Right lobe of liver (tissue), 6 donors: ENCODE data around the gene ZNF275. TPM values are rescaled to one million over a fixed set of nuclear protein-coding genes. Genes with fewer than 3 reads are reported as not detected.

ENCODE experiments used
- ATAC-seq, 4 donors: fragments of 200-7000 bp; cut with Tn5 transposase; one replicate each; pipeline ENCODE4 v1.9.1; 2020; ENCODE audit warnings: mild to moderate bottlenecking in 4 of 4, moderate library complexity in 4 of 4
- DNase-seq, 3 donors: peaks; one replicate each; pipeline ENCODE4 v3.0.0-alpha.2; 2020
- H3K27ac ChIP-seq, 3 donors: fragments of 200-600 bp; one replicate each; pipeline ENCODE4 v1.8.0; 2022
- H3K27me3 ChIP-seq, 2 donors: fragments of 200-600 bp; one replicate each; pipeline ENCODE4 v1.8.0; 2022
- H3K36me3 ChIP-seq, 4 donors: fragments of 200-600 bp; sonication (generic) in 1 of 4; one replicate each; pipeline versions ENCODE4 v1.5.1 to v1.8.0; 2017 to 2022; ENCODE audit warnings: control low read depth in 1 of 4
- H3K4me1 ChIP-seq, 4 donors: fragments of 200-600 bp; sonication (generic) in 1 of 4; one replicate each; pipeline versions ENCODE4 v1.5.1 to v1.8.0; 2017 to 2022; ENCODE audit warnings: control low read depth in 1 of 4
- H3K4me3 ChIP-seq, 3 donors: fragments of 200-600 bp; one replicate each; pipeline ENCODE4 v1.8.0; 2022
- H3K9me3 ChIP-seq, 4 donors: fragments of 200-600 bp; sonication (generic) in 1 of 4; one replicate each; pipeline versions ENCODE4 v1.5.1 to v1.8.0; 2017 to 2022; ENCODE audit warnings: control low read depth in 1 of 4
- CTCF ChIP-seq, 4 donors: fragments of 200-600 bp in 3 of 4; fragments of 450-650 bp in 1 of 4; IDR thresholded peaks; one replicate each; pipeline versions ENCODE4 v1.5.1 to v1.8.0; 2016 to 2022; ENCODE audit warnings: antibody characterized with exemption in 4 of 4, mild to moderate bottlenecking in 2 of 4
- POLR2A ChIP-seq: fragments of 450-650 bp; IDR thresholded peaks from one replicate; pipeline ENCODE4 v1.6.1; 2017; ENCODE audit warnings: antibody characterized with exemption, mild to moderate bottlenecking
- WGBS: methylation state at CpG from one replicate; pipeline ENCODE4 v1.1.6; 2018; ENCODE audit warnings: low coverage, low lambda C conversion rate; ENCODE audit not compliant: insufficient coverage; ENCODE audit errors: missing lambda C conversion rate; 5-methylcytosine and 5-hydroxymethylcytosine counted together
- intact Hi-C, 2 donors: fragments of 100-400 bp; cut with DNase I; formaldehyde crosslinking; loops; one replicate each; pipeline versions ENCODE4 v1.11.2 to v1.14.1; 2022
- total RNA-seq, 6 experiments: library from RNA; depleted of rRNA in 2 of 6; stranded (reverse); fragments of >200 nt in 2 of 6; fragmentation: NEBNext Ultra II Directional in 3 of 6; extraction: Animal tissue kit (Norgen Biotek cat#: 25700) in 3 of 6; gene quantifications; one replicate each; pipeline versions ENCODE4 v1.1.0 to v1.2.4, GENCODE V29; 2016 to 2023
- donor health status: DM: no; HTN: yes; CAD: no.
- donor health status: DM: no; HTN: no; CAD: no.
- donor health status: DM: no; HTN: no; CAD: no.
- donor health status: DM: no; HTN: yes; CAD: no.
- donor health status: DM: no; HTN: yes; CAD: no.

The ZNF275 gene
- total RNA-seq, 6 experiments from 2014 or later = 8.1 to 12.0 (median 10.3) TPM

- no peak overlapping the region for H3K4me3 ChIP-seq
- 66% methylated on average over 8 of the region's 8 CpGs for WGBS
- DNase-seq (no peak), ATAC-seq (no peak)
- no peak overlapping the region for H3K27ac ChIP-seq
- intact Hi-C loops = no loop called here
- H3K4me1 ChIP-seq = no peaks in the 10 kb centered on the region
- no peaks in the 10 kb centered on the region for H3K9me3 ChIP-seq
- peaks cover 0 to 11% (median 4%) of the 10 kb centered on the region in 4 donors for H3K36me3 ChIP-seq
- H3K27me3 ChIP-seq = no peaks in the 10 kb centered on the region
- TF ChIP-seq POLR2A = no peak
- no peak for TF ChIP-seq CTCF (IDR thresholded peaks at IDR 0.05)
These were observed 14.5 kb downstream of the ZNF275 start for GRCh38 chrX:153348421-153348820.

GRCh38 chrX:153349952-153350351, 16.0 kb downstream of the ZNF275 start:
- Histone ChIP-seq H3K4me3 (no peak overlapping the region), H3K4me1 (no peaks in the 10 kb centered on the region), H3K27me3 (no peaks in the 10 kb centered on the region), H3K36me3 (peaks cover 0 to 11% (median 4%) of the 10 kb centered on the region in 4 donors), H3K9me3 (no peaks in the 10 kb centered on the region), H3K27ac (no peak overlapping the region)
- WGBS = 64% methylated on average over 3 of the region's 5 CpGs
- no peak for TF ChIP-seq CTCF (IDR thresholded peaks at IDR 0.05)
- no peak for TF ChIP-seq POLR2A
- DNase-seq (no peak), ATAC-seq (no peak)
- intact Hi-C loops = no loop called here

- Histone ChIP-seq H3K27ac (no peak overlapping the region), H3K9me3 (no peaks in the 10 kb centered on the region)
- 90% methylated on average over 2 of the region's 8 CpGs for WGBS
These were observed 18.0 kb downstream of the ZNF275 start for GRCh38 chrX:153351981-153352380.

GRCh38 chrX:153352858-153353257, 18.9 kb downstream of the ZNF275 start:
- Histone ChIP-seq H3K4me1 (no peaks in the 10 kb centered on the region), H3K27me3 (no peaks in the 10 kb centered on the region), H3K36me3 (peaks cover 0 to 1% (median 0%) of the 10 kb centered on the region in 4 donors), H3K27ac (no peak overlapping the region), H3K9me3 (no peaks in the 10 kb centered on the region), H3K4me3 (no peak overlapping the region)
- 61% methylated on average over 3 of the region's 3 CpGs for WGBS
- TF ChIP-seq POLR2A (no peak), CTCF (IDR thresholded peaks at IDR 0.05) (no peak)
- ATAC-seq = no peak
- DNase-seq = no peak
- intact Hi-C loops = no loop called here

More at GRCh38 chrX:153351981-153352380, 18.0 kb downstream of the ZNF275 start:
- intact Hi-C loops = no loop called here
- H3K4me1 ChIP-seq = no peaks in the 10 kb centered on the region
- no peak for DNase-seq
- no peak for ATAC-seq
- TF ChIP-seq POLR2A (no peak), CTCF (IDR thresholded peaks at IDR 0.05) (no peak)
- no peaks in the 10 kb centered on the region for H3K27me3 ChIP-seq
- H3K4me3 ChIP-seq = no peak overlapping the region
- peaks cover 0 to 8% (median 4%) of the 10 kb centered on the region in 4 donors for H3K36me3 ChIP-seq

- TF ChIP-seq CTCF (IDR thresholded peaks at IDR 0.05) = no peak
- TF ChIP-seq POLR2A = no peak
- Histone ChIP-seq H3K4me1 (no peaks in the 10 kb centered on the region), H3K27ac (no peak overlapping the region), H3K4me3 (no peak overlapping the region), H3K27me3 (no peaks in the 10 kb centered on the region), H3K36me3 (no peaks in the 10 kb centered on the region), H3K9me3 (no peaks in the 10 kb centered on the region)
- WGBS = 84% methylated on average over 5 of the region's 12 CpGs
- intact Hi-C loops = no loop called here
- DNase-seq = no peak
- ATAC-seq = peak in 3 of 4 donors; percentile 21 to 55 (median 42)
These were observed 19.5 kb downstream of the ZNF275 start for GRCh38 chrX:153353416-153353815.
